Endodermal cell (in vitro differentiated cells): ENCODE measurements around the gene ORC1. TPM values are rescaled to one million over a fixed set of nuclear protein-coding genes. Genes with fewer than 3 reads are reported as not detected.

Experiments
- DNase-seq: peaks from one replicate; pipeline ENCODE4 v3.0.0-alpha.2; 2017
- H3K27ac ChIP-seq: 2 replicates; pipeline ENCODE4 v1.5.1; 2013; ENCODE audit warnings: mild to moderate bottlenecking, low read depth, low read length, moderate library complexity
- H3K27me3 ChIP-seq: 2 replicates; pipeline ENCODE4 v1.6.1; 2013; ENCODE audit warnings: mild to moderate bottlenecking, low read length, moderate library complexity; ENCODE audit not compliant: insufficient read depth, control insufficient read depth, poor library complexity, severe bottlenecking
- H3K36me3 ChIP-seq: 2 replicates; pipeline ENCODE4 v1.7.0; 2013; ENCODE audit warnings: mild to moderate bottlenecking, low read length, moderate library complexity; ENCODE audit not compliant: control insufficient read depth, insufficient read depth
- H3K4me1 ChIP-seq: one replicate; pipeline ENCODE4 v1.7.0; 2013; ENCODE audit warnings: low read length; ENCODE audit not compliant: control insufficient read depth, insufficient read depth
- H3K4me3 ChIP-seq: 2 replicates; pipeline ENCODE4 v1.5.1; 2013; ENCODE audit warnings: mild to moderate bottlenecking, low read length, moderate library complexity
- H3K9ac ChIP-seq: 2 replicates; pipeline ENCODE4 v1.6.1; 2013; ENCODE audit warnings: mild to moderate bottlenecking, low read length, moderate library complexity; ENCODE audit not compliant: poor library complexity, severe bottlenecking; ENCODE audit errors: extremely low read depth
- H3K9me3 ChIP-seq: 2 replicates; pipeline ENCODE4 v1.6.1; 2013; ENCODE audit warnings: mild to moderate bottlenecking, low read length, moderate library complexity; ENCODE audit not compliant: control insufficient read depth
- H3K27ac Mint-ChIP-seq: 2 replicates; pipeline ENCODE4 v1.8.0; 2020; ENCODE audit warnings: mixed read lengths
- H3K27me3 Mint-ChIP-seq: 2 replicates; pipeline ENCODE4 v1.8.0; 2021; ENCODE audit warnings: mild to moderate bottlenecking, mixed read lengths; ENCODE audit not compliant: insufficient read depth
- H3K36me3 Mint-ChIP-seq: 2 replicates; pipeline ENCODE4 v1.8.0; 2020; ENCODE audit warnings: low read depth, mixed read lengths
- H3K4me1 Mint-ChIP-seq: 2 replicates; pipeline ENCODE4 v1.8.0; 2020; ENCODE audit warnings: mixed read lengths
- H3K4me3 Mint-ChIP-seq: 2 replicates; pipeline ENCODE4 v1.8.0; 2020; ENCODE audit warnings: mild to moderate bottlenecking, moderate library complexity, mixed read lengths
- H3K9me3 Mint-ChIP-seq: 2 replicates; pipeline ENCODE4 v1.8.0; 2020; ENCODE audit warnings: mild to moderate bottlenecking, mixed read lengths
- CTCF ChIP-seq: fragments of 200-600 bp; sonication (generic); conservative IDR thresholded peaks from 2 replicates; pipeline ENCODE4 v1.5.0; 2021; ENCODE audit warnings: antibody characterized with exemption, mild to moderate bottlenecking
- WGBS, 2 experiments: methylation state at CpG; one replicate each; pipeline versions ENCODE4 v1.1.5 to v1.1.7; 2013; ENCODE audit warnings: missing lambda C conversion rate in 2 of 2, mixed read lengths in 1 of 2; ENCODE audit not compliant: insufficient coverage in 1 of 2, insufficient read length in 1 of 2; 5-methylcytosine and 5-hydroxymethylcytosine counted together
- total RNA-seq, 2 donors: library from RNA; stranded (reverse); fragmentation: NEBNext Ultra II Directional in 1 of 2; extraction: Animal tissue kit (Norgen Biotek cat#: 25700) in 1 of 2; gene quantifications; 2 replicates in 1 of 2; 3 replicates in 1 of 2; pipeline ENCODE4 v1.2.1, GENCODE V29; 2021

Gene ORC1
- total RNA-seq, 2 donors from 2014 or later, result 23.0 to 25.5 TPM

- Histone ChIP-seq H3K4me1 (no peaks in the 10 kb centered on the region), H3K9me3 (no peaks in the 10 kb centered on the region), H3K27ac (no peak overlapping the region), H3K9ac (no peak overlapping the region), H3K4me3 (no peak overlapping the region), H3K36me3 (peaks cover 3% of the 10 kb centered on the region), H3K27me3 (no peaks in the 10 kb centered on the region)
- Mint-ChIP-seq H3K36me3 (peaks cover 29% of the 10 kb centered on the region), H3K27ac (no peak overlapping the region), H3K4me3 (no peak overlapping the region), H3K9me3 (no peaks in the 10 kb centered on the region), H3K27me3 (no peaks in the 10 kb centered on the region), H3K4me1 (peaks cover 3% of the 10 kb centered on the region)
- WGBS, 2 experiments, result 86 to 89% methylated on average over 1 to 2 of the region's 2 CpGs
- no peak for DNase-seq
- no peak for TF ChIP-seq CTCF
Observed at GRCh38 chr1:52345252-52345651, 59.0 kb downstream of the ORC1 start.

- no peak overlapping the region for H3K27ac Mint-ChIP-seq
- no peaks in the 10 kb centered on the region for H3K27me3 Mint-ChIP-seq
- H3K9me3 ChIP-seq, result no peaks in the 10 kb centered on the region
- H3K36me3 ChIP-seq, result peaks cover 8% of the 10 kb centered on the region
- H3K4me3 Mint-ChIP-seq, result no peak overlapping the region
- no peaks in the 10 kb centered on the region for H3K9me3 Mint-ChIP-seq
- no peak for TF ChIP-seq CTCF
- no peak overlapping the region for H3K4me3 ChIP-seq
- H3K27me3 ChIP-seq, result no peaks in the 10 kb centered on the region
- H3K4me1 ChIP-seq, result no peaks in the 10 kb centered on the region
- no peak for DNase-seq
- H3K4me1 Mint-ChIP-seq, result peaks cover 3% of the 10 kb centered on the region
- no peak overlapping the region for H3K9ac ChIP-seq
- H3K27ac ChIP-seq, result no peak overlapping the region
- WGBS, 2 experiments, result 86 to 91% methylated on average over 2 to 3 of the region's 3 CpGs
- H3K36me3 Mint-ChIP-seq, result peaks cover 33% of the 10 kb centered on the region
Observed at GRCh38 chr1:52343979-52344378, 60.2 kb downstream of the ORC1 start.

- Histone ChIP-seq H3K9ac (no peak overlapping the region), H3K36me3 (peaks cover 16% of the 10 kb centered on the region), H3K27me3 (no peaks in the 10 kb centered on the region), H3K4me3 (no peak overlapping the region), H3K9me3 (no peaks in the 10 kb centered on the region), H3K4me1 (no peaks in the 10 kb centered on the region), H3K27ac (no peak overlapping the region)
- no peak for DNase-seq
- Mint-ChIP-seq H3K4me3 (no peak overlapping the region), H3K4me1 (peaks cover 3% of the 10 kb centered on the region), H3K9me3 (no peaks in the 10 kb centered on the region), H3K36me3 (peaks cover 35% of the 10 kb centered on the region), H3K27ac (no peak overlapping the region), H3K27me3 (no peaks in the 10 kb centered on the region)
- TF ChIP-seq CTCF, result no peak
- 78 to 90% methylated on average over 5 to 7 of the region's 7 CpGs for WGBS, 2 experiments
Observed at GRCh38 chr1:52341655-52342260, 62.5 kb downstream of the ORC1 start.
